Calu3 (cell line): ENCODE results near the gene ATP6V0A1. TPM values are rescaled to one million over a fixed set of nuclear protein-coding genes. Genes with fewer than 3 reads are reported as not detected.
"Not testable (repeated sequence)": the region's sequence is repeated elsewhere in the genome, so short reads cannot be mapped to it uniquely, and the experiment has no call there.

ENCODE experiments used
- BruUV-seq: library from RNA; stranded (reverse); fragments of 400-500 nt; replicated peaks from 2 replicates; lab custom pipeline; 2021; lab: Mats Ljungman, UMichigan
- CTCF ChIA-PET: fragments of 300-600 bp; sonication (Branson Sonifier 250); formaldehyde crosslinking; loops from one replicate; lab custom pipeline; 2022; ENCODE audit warnings: antibody characterized with exemption; lab: Charles Lee
- DNase-seq: peaks from one replicate; pipeline ENCODE4 v3.0.0; 2022
- H3K27ac Mint-ChIP-seq: one replicate; pipeline ENCODE4 v1.8.0; 2022; ENCODE audit warnings: mixed read lengths; ENCODE audit not compliant: unreplicated experiment
- H3K27me3 Mint-ChIP-seq: one replicate; pipeline ENCODE4 v1.8.0; 2022; ENCODE audit warnings: mixed read lengths; ENCODE audit not compliant: unreplicated experiment
- H3K36me3 Mint-ChIP-seq: one replicate; pipeline ENCODE4 v1.8.0; 2022; ENCODE audit warnings: mild to moderate bottlenecking, moderate library complexity, mixed read lengths; ENCODE audit not compliant: insufficient read depth, unreplicated experiment
- H3K4me1 Mint-ChIP-seq: one replicate; pipeline ENCODE4 v1.8.0; 2022; ENCODE audit warnings: mild to moderate bottlenecking, low read depth, mixed read lengths; ENCODE audit not compliant: unreplicated experiment
- H3K4me3 Mint-ChIP-seq: one replicate; pipeline ENCODE4 v1.8.0; 2022; ENCODE audit warnings: mild to moderate bottlenecking, low read depth, moderate library complexity, mixed read lengths; ENCODE audit not compliant: unreplicated experiment
- H3K9me3 Mint-ChIP-seq: one replicate; pipeline ENCODE4 v1.8.0; 2022; ENCODE audit warnings: low read depth, mixed read lengths; ENCODE audit not compliant: unreplicated experiment
- CTCF ChIP-seq: fragments of 200-600 bp; IDR thresholded peaks from one replicate; pipeline ENCODE4 v1.8.0; 2022; ENCODE audit warnings: antibody characterized with exemption; ENCODE audit not compliant: unreplicated experiment
- intact Hi-C: fragments of 100-400 bp; cut with micrococcal nuclease; formaldehyde crosslinking; loops from one replicate; pipeline ENCODE4 v1.10.0; 2022; ENCODE audit not compliant: unreplicated experiment
- total RNA-seq: library from RNA; stranded (reverse); gene quantifications from 2 replicates; pipeline ENCODE4 v1.2.3, GENCODE V29; 2022

ATP6V0A1 gene
- total RNA-seq, 1 experiment from 2014 or later, result 141 TPM

GRCh38 chr17:42541041-42541833 lies 82.6 kb downstream of the ATP6V0A1 start:
- no peak overlapping the region for H3K4me3 Mint-ChIP-seq
- TF ChIP-seq CTCF, result no peak
- H3K36me3 Mint-ChIP-seq, result peaks cover 86% of the 10 kb centered on the region
- peaks cover 33% of the 10 kb centered on the region for H3K4me1 Mint-ChIP-seq
- CTCF ChIA-PET, result interaction anchor here (0.7 to 1.6 kb wide), 3 partner anchors 13 to 21 kb away, joined by 4 to 6 read pairs (median 5); no protein-coding TSS in a partner anchor
- BruUV-seq, result no TSS peak
- H3K27ac Mint-ChIP-seq, result peak overlapping the region; percentile 4
- intact Hi-C loops, result no loop called here
- no peak for DNase-seq
- no peaks in the 10 kb centered on the region for H3K27me3 Mint-ChIP-seq
- H3K9me3 Mint-ChIP-seq, result no peaks in the 10 kb centered on the region

GRCh38 chr17:42543190-42544079 lies 84.8 kb downstream of the ATP6V0A1 start:
- no peak for DNase-seq
- intact Hi-C loops, result no loop called here
- H3K4me3 Mint-ChIP-seq, result no peak overlapping the region
- no peaks in the 10 kb centered on the region for H3K9me3 Mint-ChIP-seq
- TF ChIP-seq CTCF, result no peak
- CTCF ChIA-PET, result interaction anchor here (0.5 kb wide), 1 partner anchor 400 kb away, joined by 3 read pairs; no protein-coding TSS in a partner anchor
- H3K27me3 Mint-ChIP-seq, result no peaks in the 10 kb centered on the region
- peaks cover 33% of the 10 kb centered on the region for H3K4me1 Mint-ChIP-seq
- no TSS peak for BruUV-seq
- H3K27ac Mint-ChIP-seq, result no peak overlapping the region
- H3K36me3 Mint-ChIP-seq, result peaks cover 86% of the 10 kb centered on the region

GRCh38 chr17:42544874-42545283 lies 86.2 kb downstream of the ATP6V0A1 start:
- CTCF ChIA-PET, result no interaction called here

GRCh38 chr17:42545755-42546505 lies 87.3 kb downstream of the ATP6V0A1 start:
- CTCF ChIA-PET, result interaction anchor here (0.6 kb wide), 1 partner anchor 30 kb away, joined by 3 read pairs; no protein-coding TSS in a partner anchor
- H3K9me3 Mint-ChIP-seq, DNase-seq, BruUV-seq, H3K4me3 Mint-ChIP-seq, H3K27me3 Mint-ChIP-seq, H3K27ac Mint-ChIP-seq, intact Hi-C loops: not testable (repeated sequence)
- Mint-ChIP-seq H3K36me3 (peaks cover 66% of the 10 kb centered on the region), H3K4me1 (peaks cover 30% of the 10 kb centered on the region)

More at GRCh38 chr17:42544874-42545283, 86.2 kb downstream of the ATP6V0A1 start:
- no peak overlapping the region for H3K4me3 Mint-ChIP-seq
- H3K27me3 Mint-ChIP-seq, result no peaks in the 10 kb centered on the region
- TF ChIP-seq CTCF, result no peak
- no TSS peak for BruUV-seq
- H3K4me1 Mint-ChIP-seq, result peaks cover 40% of the 10 kb centered on the region
- intact Hi-C loops, result no loop called here
- peak overlapping the region; percentile 19 for H3K27ac Mint-ChIP-seq
- no peaks in the 10 kb centered on the region for H3K9me3 Mint-ChIP-seq
- H3K36me3 Mint-ChIP-seq, result peaks cover 73% of the 10 kb centered on the region
- no peak for DNase-seq
